Activated T-cell treated with anti-CD3 and anti-CD28 coated beads, Interleukin-2, amount 50 U/mL, for 24 hours (primary cell): ENCODE data around the gene CFAP65.
A peak's percentile ranks its signal among the peaks of the same experiment; 100 is the strongest.

Source experiments
- DNase-seq: peaks from one replicate; pipeline ENCODE4 v3.0.0-alpha.2; 2020
- H3K27ac Mint-ChIP-seq: 2 replicates; pipeline ENCODE4 v1.8.0; 2020; ENCODE audit warnings: mild to moderate bottlenecking, mixed read lengths
- H3K27me3 Mint-ChIP-seq: 2 replicates; pipeline ENCODE4 v1.8.0; 2020; ENCODE audit warnings: mixed read lengths
- H3K36me3 Mint-ChIP-seq: 2 replicates; pipeline ENCODE4 v1.8.0; 2020; ENCODE audit warnings: low read depth, mixed read lengths
- H3K4me1 Mint-ChIP-seq: 2 replicates; pipeline ENCODE4 v1.8.0; 2020; ENCODE audit warnings: low read depth, mixed read lengths
- H3K4me3 Mint-ChIP-seq: 2 replicates; pipeline ENCODE4 v1.8.0; 2020; ENCODE audit warnings: mild to moderate bottlenecking, moderate library complexity, mixed read lengths
- H3K9me3 Mint-ChIP-seq: 2 replicates; pipeline ENCODE4 v1.8.0; 2020; ENCODE audit warnings: mixed read lengths

CFAP65 gene

GRCh38 chr2:219019436-219019835 is 21.9 kb downstream of the CFAP65 start:
- Mint-ChIP-seq H3K27ac (no peak overlapping the region), H3K36me3 (no peaks in the 10 kb centered on the region), H3K27me3 (peaks cover 24% of the 10 kb centered on the region), H3K4me3 (no peak overlapping the region), H3K4me1 (no peaks in the 10 kb centered on the region), H3K9me3 (no peaks in the 10 kb centered on the region)
- no peak for DNase-seq

GRCh38 chr2:219018726-219019125 is 22.6 kb downstream of the CFAP65 start:
- no peak overlapping the region for H3K4me3 Mint-ChIP-seq
- H3K4me1 Mint-ChIP-seq, result no peaks in the 10 kb centered on the region
- H3K36me3 Mint-ChIP-seq, result no peaks in the 10 kb centered on the region
- H3K27me3 Mint-ChIP-seq, result peaks cover 24% of the 10 kb centered on the region
- H3K27ac Mint-ChIP-seq, result no peak overlapping the region
- H3K9me3 Mint-ChIP-seq, result no peaks in the 10 kb centered on the region
- DNase-seq, result no peak

DNA sequence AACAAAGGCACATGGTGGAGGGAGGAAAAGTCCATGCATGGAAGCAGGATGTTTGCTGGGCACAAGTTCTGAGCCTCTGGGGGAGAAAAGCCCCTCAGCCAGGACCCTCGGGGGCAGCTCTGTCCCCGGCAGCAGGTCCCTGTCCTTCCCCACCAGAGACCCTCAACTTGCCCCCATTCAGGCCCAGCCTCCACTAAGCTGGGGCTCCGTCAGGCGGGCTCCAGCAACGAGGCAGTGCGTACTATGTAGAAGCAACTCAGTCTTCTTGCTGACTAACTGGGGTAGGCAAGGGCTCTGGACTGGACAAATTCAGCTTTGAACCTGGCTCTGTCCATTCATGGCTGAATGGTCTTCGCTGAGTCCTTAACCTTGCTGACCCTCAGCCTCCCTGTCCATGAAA is 23.0 kb downstream of the CFAP65 start:
- no peaks in the 10 kb centered on the region for H3K36me3 Mint-ChIP-seq
- no peaks in the 10 kb centered on the region for H3K9me3 Mint-ChIP-seq
- H3K4me3 Mint-ChIP-seq, result no peak overlapping the region
- DNase-seq, result no peak
- no peak overlapping the region for H3K27ac Mint-ChIP-seq
- H3K4me1 Mint-ChIP-seq, result no peaks in the 10 kb centered on the region
- H3K27me3 Mint-ChIP-seq, result peaks cover 28% of the 10 kb centered on the region

DNA sequence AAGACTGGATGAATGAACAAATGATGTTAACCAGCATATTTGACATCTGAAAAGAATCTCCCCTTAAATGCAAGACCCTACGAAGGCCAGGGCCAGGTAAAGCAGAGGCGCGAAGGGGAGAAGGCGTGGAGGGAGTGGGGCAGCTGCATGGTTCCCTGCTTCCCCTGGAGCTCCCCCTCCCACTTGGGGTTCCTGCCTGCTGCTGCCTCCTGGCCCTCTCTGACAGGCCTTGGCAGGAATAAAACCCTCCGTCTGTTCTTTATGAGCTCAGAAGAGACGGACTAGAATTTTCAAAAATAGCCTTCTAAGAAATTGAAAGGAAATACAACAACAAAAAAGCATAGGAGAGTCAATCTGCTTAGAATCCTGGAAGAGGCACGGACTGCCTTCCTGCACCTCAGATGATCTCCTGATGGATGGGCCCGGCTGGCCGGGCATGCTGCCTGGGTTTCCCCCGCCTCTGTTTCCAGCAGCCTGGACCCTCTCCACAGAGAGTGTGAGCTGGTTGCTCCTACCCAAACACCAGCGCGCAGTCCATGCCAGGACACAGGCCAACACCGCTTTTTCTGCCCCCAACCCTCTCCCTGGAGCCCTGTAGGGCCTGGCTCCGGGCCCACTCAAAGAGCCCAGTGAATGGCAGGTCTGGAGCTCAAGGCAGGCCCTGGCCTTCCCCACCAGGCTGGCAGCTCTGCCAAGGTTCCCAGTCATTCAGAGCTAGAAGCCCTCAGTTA is 23.9 kb downstream of the CFAP65 start:
- Mint-ChIP-seq H3K27me3 (peaks cover 32% of the 10 kb centered on the region), H3K27ac (no peak overlapping the region), H3K9me3 (no peaks in the 10 kb centered on the region), H3K4me3 (no peak overlapping the region), H3K36me3 (no peaks in the 10 kb centered on the region), H3K4me1 (no peaks in the 10 kb centered on the region)
- DNase-seq, result no peak

DNA sequence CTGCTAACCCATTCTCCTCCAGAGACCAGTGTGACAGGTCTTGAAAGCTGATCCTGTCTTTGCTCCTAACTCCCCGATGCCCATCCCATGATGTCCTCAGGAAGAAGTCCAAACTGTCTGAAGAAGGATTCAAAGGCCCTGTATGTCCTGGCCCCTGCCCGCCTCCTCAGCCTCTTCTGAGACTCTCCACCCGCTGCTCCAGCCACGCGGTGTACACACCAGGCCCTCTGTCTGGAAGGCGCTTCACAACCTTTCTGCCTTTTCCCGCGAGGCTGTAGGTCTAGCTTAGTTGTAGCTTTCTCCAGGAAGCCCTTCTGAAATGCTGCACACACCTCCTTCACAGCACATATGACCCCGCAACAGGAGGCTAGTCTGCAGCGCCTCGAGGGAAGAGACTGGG is 24.6 kb downstream of the CFAP65 start:
- H3K9me3 Mint-ChIP-seq, result no peaks in the 10 kb centered on the region
- H3K27me3 Mint-ChIP-seq, result peaks cover 31% of the 10 kb centered on the region
- no peaks in the 10 kb centered on the region for H3K4me1 Mint-ChIP-seq
- no peak for DNase-seq
- no peak overlapping the region for H3K27ac Mint-ChIP-seq
- H3K36me3 Mint-ChIP-seq, result no peaks in the 10 kb centered on the region
- H3K4me3 Mint-ChIP-seq, result no peak overlapping the region

- Mint-ChIP-seq H3K4me3 (no peak overlapping the region), H3K9me3 (no peaks in the 10 kb centered on the region), H3K27ac (no peak overlapping the region), H3K27me3 (peaks cover 49% of the 10 kb centered on the region), H3K36me3 (no peaks in the 10 kb centered on the region), H3K4me1 (no peaks in the 10 kb centered on the region)
- no peak for DNase-seq
Observed at GRCh38 chr2:219010873-219011272, 30.4 kb downstream of the CFAP65 start.

- H3K27ac Mint-ChIP-seq, result no peak overlapping the region
- H3K4me1 Mint-ChIP-seq, result no peaks in the 10 kb centered on the region
- no peaks in the 10 kb centered on the region for H3K36me3 Mint-ChIP-seq
- H3K9me3 Mint-ChIP-seq, result no peaks in the 10 kb centered on the region
- H3K27me3 Mint-ChIP-seq, result peaks cover 55% of the 10 kb centered on the region
- H3K4me3 Mint-ChIP-seq, result no peak overlapping the region
- no peak for DNase-seq
Observed at GRCh38 chr2:219010162-219010756, 31.1 kb downstream of the CFAP65 start.

- no peak for DNase-seq
- Mint-ChIP-seq H3K27me3 (peaks cover 56% of the 10 kb centered on the region), H3K4me3 (no peak overlapping the region), H3K4me1 (no peaks in the 10 kb centered on the region), H3K27ac (no peak overlapping the region), H3K9me3 (no peaks in the 10 kb centered on the region), H3K36me3 (no peaks in the 10 kb centered on the region)
Observed at GRCh38 chr2:219009294-219009693, 32.0 kb downstream of the CFAP65 start.

DNA sequence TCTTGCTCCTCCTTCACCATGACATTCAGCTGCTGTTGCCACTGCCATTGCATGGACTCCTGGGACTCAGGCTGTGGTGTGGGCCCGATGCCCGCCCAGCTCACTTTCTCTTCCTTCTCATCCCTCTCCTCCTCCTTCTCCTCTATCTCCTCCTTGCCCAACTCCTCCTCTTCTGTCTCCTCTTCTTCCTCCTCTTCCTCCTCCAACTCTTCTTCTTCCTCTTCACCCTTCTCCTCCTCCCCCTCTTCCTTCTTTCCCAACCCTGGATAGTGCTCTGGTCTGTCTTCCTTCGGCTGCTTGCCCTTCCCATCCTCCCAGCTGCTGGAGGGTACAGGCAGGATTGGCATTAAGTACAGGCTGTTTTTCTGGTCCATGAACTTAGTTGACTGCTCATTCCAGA is 37.3 kb downstream of the CFAP65 start:
- Mint-ChIP-seq H3K4me1 (peaks cover 13% of the 10 kb centered on the region), H3K4me3 (no peak overlapping the region), H3K27me3 (peaks cover 85% of the 10 kb centered on the region), H3K36me3 (no peaks in the 10 kb centered on the region), H3K27ac (no peak overlapping the region), H3K9me3 (no peaks in the 10 kb centered on the region)
- DNase-seq, result no peak

DNA sequence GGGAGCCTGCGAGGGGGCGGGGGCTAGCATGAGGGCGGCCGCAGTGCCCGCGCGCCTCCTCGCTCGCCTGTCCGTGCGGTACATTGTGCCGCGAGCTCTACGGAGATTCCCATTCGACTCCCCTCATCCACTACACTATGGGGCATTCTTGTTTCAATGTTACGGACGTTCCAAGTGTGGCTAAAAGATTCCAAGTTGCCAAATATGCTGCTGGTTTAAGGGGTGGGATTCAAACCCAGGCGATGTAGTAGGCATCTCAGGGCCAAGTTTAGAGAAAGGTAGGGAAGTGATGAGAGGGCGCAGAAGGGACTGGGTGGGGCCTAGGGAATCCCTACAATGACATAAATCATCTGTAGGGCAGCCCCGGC is 38.1 kb downstream of the CFAP65 start:
- Mint-ChIP-seq H3K36me3 (no peaks in the 10 kb centered on the region), H3K4me3 (no peak overlapping the region), H3K9me3 (no peaks in the 10 kb centered on the region), H3K27me3 (peaks cover 85% of the 10 kb centered on the region), H3K4me1 (peaks cover 13% of the 10 kb centered on the region), H3K27ac (no peak overlapping the region)
- DNase-seq, result no peak

- no peaks in the 10 kb centered on the region for H3K9me3 Mint-ChIP-seq
- H3K4me3 Mint-ChIP-seq, result peak overlapping the region; percentile 59
Observed at GRCh38 chr2:219002395-219003266, 38.7 kb downstream of the CFAP65 start.

DNA sequence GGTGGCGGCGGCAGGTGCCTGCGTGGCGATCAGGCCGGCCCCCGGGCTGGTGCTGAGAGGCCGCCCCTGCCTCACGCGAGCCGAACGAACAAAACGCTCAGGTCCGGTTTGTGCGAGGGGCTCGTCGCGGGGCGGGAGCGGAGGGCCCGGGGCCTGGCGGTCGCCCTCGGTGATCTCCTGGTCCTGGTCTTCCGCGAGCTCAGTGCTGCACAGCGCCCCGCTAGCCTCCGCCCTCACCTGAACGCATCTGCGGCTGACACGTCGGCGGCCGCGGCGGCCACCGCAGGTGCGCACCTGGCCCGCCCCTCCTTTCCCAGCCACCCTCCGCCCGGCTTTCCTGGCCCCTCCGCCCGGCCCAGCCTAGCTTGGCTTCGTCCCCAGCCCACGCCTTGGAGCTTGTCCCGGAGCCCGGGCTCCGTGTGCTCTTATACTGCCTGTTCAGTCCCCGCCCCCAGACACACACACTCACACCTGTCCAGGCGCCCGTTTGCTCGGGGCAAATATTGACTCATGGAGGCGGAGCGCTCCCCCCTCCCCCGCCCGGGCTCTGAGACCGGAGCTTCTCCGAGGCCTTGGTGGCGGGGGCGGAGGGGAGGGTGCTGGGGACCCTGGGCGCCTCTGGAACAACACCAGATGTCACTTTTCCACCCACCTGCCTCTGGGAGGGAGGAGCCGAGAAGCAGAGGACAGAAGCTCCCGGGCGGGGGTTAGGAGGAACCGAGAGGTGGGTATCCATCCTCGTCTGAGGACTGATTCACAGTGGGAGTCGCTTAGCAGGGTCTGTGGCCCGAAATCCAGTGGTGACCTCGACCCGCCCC is 39.5 kb downstream of the CFAP65 start:
- H3K4me1 Mint-ChIP-seq, result peaks cover 13% of the 10 kb centered on the region
- no peaks in the 10 kb centered on the region for H3K9me3 Mint-ChIP-seq
- peak; percentile 56 for DNase-seq
- H3K27ac Mint-ChIP-seq, result no peak overlapping the region
- H3K4me3 Mint-ChIP-seq, result peak overlapping the region; percentile 8
- peaks cover 87% of the 10 kb centered on the region for H3K27me3 Mint-ChIP-seq
- no peaks in the 10 kb centered on the region for H3K36me3 Mint-ChIP-seq

More at GRCh38 chr2:219002395-219003266, 38.7 kb downstream of the CFAP65 start:
- peaks cover 13% of the 10 kb centered on the region for H3K4me1 Mint-ChIP-seq
- H3K36me3 Mint-ChIP-seq, result no peaks in the 10 kb centered on the region
- DNase-seq, result peak; percentile 69
- peaks cover 87% of the 10 kb centered on the region for H3K27me3 Mint-ChIP-seq
- no peak overlapping the region for H3K27ac Mint-ChIP-seq

GRCh38 chr2:219001100-219001576 is 40.2 kb downstream of the CFAP65 start:
- H3K9me3 Mint-ChIP-seq, result no peaks in the 10 kb centered on the region
- H3K36me3 Mint-ChIP-seq, result no peaks in the 10 kb centered on the region
- peaks cover 14% of the 10 kb centered on the region for H3K4me1 Mint-ChIP-seq
- H3K4me3 Mint-ChIP-seq, result no peak overlapping the region
- DNase-seq, result no peak
- no peak overlapping the region for H3K27ac Mint-ChIP-seq
- H3K27me3 Mint-ChIP-seq, result peaks cover 89% of the 10 kb centered on the region

- Mint-ChIP-seq H3K36me3 (no peaks in the 10 kb centered on the region), H3K4me1 (peaks cover 15% of the 10 kb centered on the region), H3K27me3 (peaks cover 89% of the 10 kb centered on the region), H3K4me3 (no peak overlapping the region), H3K9me3 (no peaks in the 10 kb centered on the region), H3K27ac (no peak overlapping the region)
- DNase-seq, result no peak
Observed at GRCh38 chr2:219000569-219000960, 40.8 kb downstream of the CFAP65 start.
